Measurements from ENCODE around the gene UMODL1.

The UMODL1 gene

DNA sequence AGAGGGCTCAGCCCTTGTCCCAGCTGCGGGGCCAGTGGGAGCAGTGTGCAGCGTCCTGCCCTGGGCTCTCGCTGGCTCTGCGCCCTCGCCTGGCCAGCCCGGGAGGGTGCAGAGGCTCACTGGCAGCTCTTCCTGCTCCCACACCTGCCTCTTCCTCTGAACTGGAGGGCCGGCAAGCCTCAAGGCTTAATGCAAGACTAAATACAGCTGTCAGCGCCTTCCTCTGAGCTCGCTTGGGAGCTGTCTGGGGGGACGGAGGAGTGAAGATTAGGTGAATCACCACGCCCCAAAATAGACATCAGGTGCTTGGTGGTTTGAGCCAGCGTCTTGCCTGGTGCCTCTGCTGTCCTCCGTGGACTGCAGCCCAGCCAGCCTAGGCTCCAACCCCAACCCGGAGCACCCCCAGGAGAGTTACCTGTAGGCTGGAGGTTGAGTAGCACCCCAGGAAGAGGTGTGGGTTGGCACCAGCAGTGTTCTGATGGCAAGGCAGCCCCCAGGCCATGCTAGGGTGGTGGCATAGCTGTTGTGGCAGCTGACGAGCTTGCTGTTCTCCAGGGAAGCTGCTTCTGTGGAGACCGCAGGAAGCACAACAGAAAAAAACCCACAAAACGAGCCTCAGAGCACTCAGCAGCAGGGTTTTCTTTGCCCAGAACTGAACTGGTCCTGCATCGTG is 36.9 kb downstream of the UMODL1 start:
- TF ChIP-seq, protein P1, sequence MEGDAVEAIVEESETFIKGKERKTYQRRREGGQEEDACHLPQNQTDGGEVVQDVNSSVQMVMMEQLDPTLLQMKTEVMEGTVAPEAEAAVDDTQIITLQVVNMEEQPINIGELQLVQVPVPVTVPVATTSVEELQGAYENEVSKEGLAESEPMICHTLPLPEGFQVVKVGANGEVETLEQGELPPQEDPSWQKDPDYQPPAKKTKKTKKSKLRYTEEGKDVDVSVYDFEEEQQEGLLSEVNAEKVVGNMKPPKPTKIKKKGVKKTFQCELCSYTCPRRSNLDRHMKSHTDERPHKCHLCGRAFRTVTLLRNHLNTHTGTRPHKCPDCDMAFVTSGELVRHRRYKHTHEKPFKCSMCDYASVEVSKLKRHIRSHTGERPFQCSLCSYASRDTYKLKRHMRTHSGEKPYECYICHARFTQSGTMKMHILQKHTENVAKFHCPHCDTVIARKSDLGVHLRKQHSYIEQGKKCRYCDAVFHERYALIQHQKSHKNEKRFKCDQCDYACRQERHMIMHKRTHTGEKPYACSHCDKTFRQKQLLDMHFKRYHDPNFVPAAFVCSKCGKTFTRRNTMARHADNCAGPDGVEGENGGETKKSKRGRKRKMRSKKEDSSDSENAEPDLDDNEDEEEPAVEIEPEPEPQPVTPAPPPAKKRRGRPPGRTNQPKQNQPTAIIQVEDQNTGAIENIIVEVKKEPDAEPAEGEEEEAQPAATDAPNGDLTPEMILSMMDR (conservative IDR thresholded peaks at IDR 0.05) = peak; percentile 90
- no peak for TF ChIP-seq ZFX (IDR thresholded peaks at IDR 0.05)
- no peak overlapping the region; the same call in 1 of the 2 replicates for H3K27ac ChIP-seq

DNA sequence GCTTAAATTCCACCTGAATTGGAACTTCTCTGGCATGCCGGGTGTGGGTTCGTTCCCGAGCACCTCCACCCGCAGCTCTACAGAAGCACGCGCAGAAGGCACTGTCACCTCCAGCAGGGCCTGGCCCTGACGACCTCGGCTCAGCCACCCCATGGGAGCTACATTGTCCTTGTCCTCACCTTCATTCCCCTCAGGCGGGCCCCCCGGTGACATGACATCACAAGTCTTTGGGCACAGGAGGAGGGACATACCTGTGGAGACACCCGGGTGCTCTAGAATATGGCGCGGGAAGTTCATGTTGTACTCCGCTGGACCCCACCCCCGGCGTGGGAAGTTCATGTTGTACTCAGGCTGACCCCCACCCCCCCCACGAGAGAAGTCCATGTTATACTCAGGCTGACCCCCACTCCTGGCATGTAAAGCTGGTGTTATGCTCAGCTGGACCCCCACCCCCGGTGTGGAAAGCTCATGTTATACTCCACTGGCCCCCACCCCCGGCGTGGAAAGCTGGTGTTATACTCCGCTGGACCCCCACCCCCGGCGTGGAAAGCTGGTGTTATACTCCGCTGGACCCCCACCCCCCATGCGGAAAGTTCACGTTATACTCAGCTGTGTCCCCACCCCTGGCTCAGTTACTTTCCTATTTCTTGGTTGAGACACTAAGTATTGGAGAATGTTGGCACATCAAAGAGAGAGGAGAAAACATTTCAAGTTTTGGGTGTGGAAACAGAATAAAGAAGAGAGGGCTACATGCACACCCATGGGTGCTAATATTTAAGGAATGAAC is 37.6 kb downstream of the UMODL1 start:
- no peak overlapping the region; the same call in 1 of the 2 replicates for H3K27ac ChIP-seq
- no peak for TF ChIP-seq ZFX (IDR thresholded peaks at IDR 0.05)
- TF ChIP-seq, protein P1 (conservative IDR thresholded peaks at IDR 0.05) = no peak

DNA sequence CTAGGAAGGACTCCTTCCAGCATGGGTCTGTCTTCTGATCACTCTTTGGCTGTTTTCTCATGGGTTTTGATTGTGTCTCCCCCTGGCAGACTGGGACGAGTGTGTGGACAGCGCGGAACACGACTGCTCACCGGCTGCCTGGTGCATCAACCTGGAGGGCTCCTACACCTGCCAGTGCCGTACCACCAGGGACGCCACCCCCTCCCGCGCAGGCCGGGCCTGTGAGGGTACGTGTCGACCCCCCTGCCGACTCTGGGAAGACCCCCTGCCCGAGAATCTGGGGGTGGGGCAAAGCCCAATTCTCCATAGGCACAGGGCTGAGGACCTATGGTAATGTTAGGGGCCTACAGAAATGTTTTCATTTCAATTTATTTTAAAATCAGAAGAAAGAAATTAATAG is 38.4 kb downstream of the UMODL1 start:
- no peak overlapping the region for H3K27ac ChIP-seq
- TF ChIP-seq, protein P1 (conservative IDR thresholded peaks at IDR 0.05) = no peak
- TF ChIP-seq ZFX (IDR thresholded peaks at IDR 0.05) = no peak

DNA sequence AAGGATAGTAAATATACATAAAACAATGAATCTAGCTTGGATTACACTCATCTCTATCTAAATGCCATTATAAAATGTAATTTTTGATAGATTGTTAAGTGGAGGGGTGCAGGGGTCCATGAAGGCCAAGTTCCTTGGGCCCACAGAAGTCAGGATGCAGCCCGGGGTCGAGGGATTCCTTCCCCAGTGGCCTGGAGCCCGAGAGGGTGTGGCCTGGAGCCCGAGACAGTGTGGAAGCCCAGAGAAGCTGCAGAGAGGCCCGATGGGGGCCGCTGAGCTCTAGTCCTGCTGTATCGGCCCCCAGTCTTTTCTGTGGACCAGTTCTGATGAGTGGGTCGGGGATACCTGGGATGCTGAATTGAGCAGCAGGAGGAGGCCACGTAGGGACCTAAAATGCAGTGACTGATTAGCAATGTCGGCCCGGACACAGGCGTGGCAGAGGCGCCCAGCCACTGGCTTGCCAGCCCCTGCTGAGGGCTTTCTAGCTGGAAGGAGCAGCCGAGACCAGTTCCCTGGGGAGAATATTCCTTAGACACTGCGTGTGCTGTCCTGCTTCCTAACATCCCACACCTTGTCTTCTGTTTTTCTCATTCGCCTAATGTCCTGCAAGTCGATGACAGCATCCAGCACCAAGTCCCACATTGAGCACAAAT is 38.9 kb downstream of the UMODL1 start:
- H3K27ac ChIP-seq = no peak overlapping the region

DNA sequence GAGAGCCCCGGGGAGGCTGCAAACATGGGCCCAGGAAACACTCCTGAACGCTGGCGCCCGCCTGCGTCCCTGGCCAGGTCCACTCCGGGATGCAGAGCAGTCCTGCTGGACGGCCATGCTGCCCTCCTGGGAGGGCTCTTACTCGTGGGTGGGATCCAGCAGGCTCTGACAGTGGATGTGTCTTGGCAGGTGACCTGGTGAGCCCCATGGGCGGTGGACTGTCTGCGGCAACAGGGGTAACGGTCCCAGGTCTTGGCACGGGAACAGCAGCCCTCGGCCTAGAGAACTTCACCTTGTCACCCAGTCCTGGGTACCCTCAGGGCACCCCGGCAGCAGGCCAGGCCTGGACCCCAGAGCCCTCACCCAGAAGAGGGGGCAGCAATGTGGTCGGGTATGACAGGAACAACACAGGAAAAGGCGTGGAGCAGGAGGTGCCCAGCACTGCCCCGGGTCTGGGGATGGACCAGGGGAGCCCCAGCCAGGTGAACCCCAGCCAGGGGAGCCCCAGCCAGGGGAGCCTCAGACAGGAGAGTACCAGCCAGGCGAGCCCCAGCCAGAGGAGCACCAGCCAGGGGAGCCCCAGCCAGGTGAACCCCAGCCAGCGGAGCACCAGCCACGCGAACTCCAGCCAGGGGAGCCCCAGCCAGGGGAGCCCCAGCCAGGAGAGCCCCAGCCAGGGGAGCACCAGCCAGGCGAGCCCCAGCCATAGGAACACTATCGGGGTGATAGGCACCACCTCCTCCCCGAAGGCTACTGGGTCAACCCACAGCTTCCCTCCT is 39.8 kb downstream of the UMODL1 start:
- TF ChIP-seq, protein P1 (conservative IDR thresholded peaks at IDR 0.05) = no peak
- no peak for TF ChIP-seq ZFX (IDR thresholded peaks at IDR 0.05)
- no peak overlapping the region for H3K27ac ChIP-seq

More for the DNA sequence above, 38.9 kb downstream of the UMODL1 start:
- TF ChIP-seq, protein P1 (conservative IDR thresholded peaks at IDR 0.05) = no peak
- no peak for TF ChIP-seq ZFX (IDR thresholded peaks at IDR 0.05)

DNA sequence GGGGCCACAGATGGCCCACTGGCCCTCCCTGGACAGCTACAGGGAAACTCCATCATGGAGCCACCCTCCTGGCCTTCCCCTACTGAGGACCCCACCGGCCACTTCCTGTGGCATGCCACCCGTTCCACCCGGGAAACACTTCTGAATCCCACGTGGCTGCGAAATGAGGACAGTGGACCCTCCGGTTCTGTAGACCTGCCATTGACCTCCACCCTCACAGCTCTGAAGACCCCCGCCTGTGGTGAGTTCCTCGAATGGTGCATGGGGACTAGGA is 40.3 kb downstream of the UMODL1 start:
- H3K27ac ChIP-seq = no peak overlapping the region
- TF ChIP-seq ZFX (IDR thresholded peaks at IDR 0.05) = no peak
- TF ChIP-seq, protein P1 (conservative IDR thresholded peaks at IDR 0.05) = no peak
